Measurements from ENCODE around the gene FNTB. TPM values are rescaled to one million over a fixed set of nuclear protein-coding genes. Genes with fewer than 3 reads are reported as not detected.

FNTB gene
- total RNA-seq, 1 experiment from 2014 or later: 20.7 TPM

- Histone ChIP-seq H2BK12ac (ENCODE audit: insufficient read length, low read depth, low read length) (no peak overlapping the region), H2BK15ac (ENCODE audit: low read depth, low read length) (no peak overlapping the region), H3K23me2 (ENCODE audit: insufficient read length, low read depth, low read length, poor library complexity, severe bottlenecking) (no peaks in the 10 kb centered on the region), H4K91ac (ENCODE audit: insufficient read length, low read depth, low read length) (no peak overlapping the region), H4K5ac (ENCODE audit: insufficient read length, low read depth, low read length) (no peak overlapping the region), H3K23ac (ENCODE audit: insufficient read length, low read depth, low read length) (no peak overlapping the region), H2BK20ac (ENCODE audit: low read depth, low read length, poor library complexity, severe bottlenecking) (no peak overlapping the region), H2BK5ac (ENCODE audit: insufficient read length, low read length) (no peak overlapping the region), H3K9me3 (ENCODE audit: control insufficient read depth, low read depth, low read length) (no peaks in the 10 kb centered on the region), H3K27me3 (ENCODE audit: insufficient read depth, low read length) (no peaks in the 10 kb centered on the region), H3K4me1 (ENCODE audit: insufficient read depth, low read length) (no peaks in the 10 kb centered on the region), H2BK120ac (ENCODE audit: low read depth, low read length, poor library complexity, severe bottlenecking) (no peak overlapping the region), H4K8ac (replicated peaks; ENCODE audit: insufficient read length, low read depth, low read length) (no peak overlapping the region), H3K4me2 (ENCODE audit: insufficient read depth, insufficient read length, low read length) (no peak overlapping the region), H3K56ac (ENCODE audit: insufficient read length, low read depth, low read length) (no peak overlapping the region), H3K27ac (ENCODE audit: insufficient read length, low read depth, low read length) (no peak overlapping the region), H2AK5ac (ENCODE audit: insufficient read length, low read length) (no peak overlapping the region), H2AFZ (ENCODE audit: low read length) (no peak overlapping the region), H3K4ac (ENCODE audit: low read depth, low read length) (no peak overlapping the region), H4K20me1 (ENCODE audit: control insufficient read depth, insufficient read depth, insufficient read length) (no peaks in the 10 kb centered on the region), H3K9ac (ENCODE audit: extremely low read depth, insufficient read length, low read length) (no peak overlapping the region), H3T11ph (ENCODE audit: low read length) (no peak overlapping the region), H3K18ac (ENCODE audit: insufficient read length, low read depth, low read length) (no peak overlapping the region), H3K79me1 (ENCODE audit: insufficient read depth, low read depth, low read length, poor library complexity, severe bottlenecking) (no peaks in the 10 kb centered on the region), H3K79me2 (ENCODE audit: insufficient read depth, low read length) (no peaks in the 10 kb centered on the region; the same call in 1 of the 2 replicates), H3K14ac (ENCODE audit: insufficient read depth, low read length) (no peak overlapping the region)
- Mint-ChIP-seq H3K4me3 (no peak overlapping the region), H3K9me3 (no peaks in the 10 kb centered on the region), H3K27me3 (ENCODE audit: low read depth) (no peaks in the 10 kb centered on the region), H3K4me1 (no peaks in the 10 kb centered on the region), H3K27ac (no peak overlapping the region), H3K36me3 (ENCODE audit: insufficient read depth in 1 of 3, low read depth in 3 of 3) (peaks cover 28 to 65% (median 38%) of the 10 kb centered on the region in 3 experiments)
- no peak for DNase-seq
- no CpG with 5 or more reads among the region's 7 CpGs for WGBS (ENCODE audit: extremely low coverage, insufficient read length, low lambda C conversion rate)
- no peak for TF ChIP-seq CTCF (conservative IDR thresholded peaks at IDR 0.05)
Measured at GRCh38 chr14:65065719-65066118, 79.0 kb downstream of the FNTB start.

Measured in H9 (cell line).